SK-N-SH (cell line): ENCODE results near the gene STAC.

Experiments used
- EP300 ChIP-seq, 2 experiments: IDR thresholded peaks; 2 replicates each; pipeline versions ENCODE4 v1.4.0 to v1.6.1; 2012; ENCODE audit warnings: borderline replicate concordance in 1 of 2, low read depth in 1 of 2, low read length in 1 of 2
- RCOR1 ChIP-seq: fragments of 150-350 bp; IDR thresholded peaks from 2 replicates; pipeline ENCODE4 v1.6.1; 2017; ENCODE audit warnings: antibody characterized with exemption, low read length

- TF ChIP-seq EP300 (IDR thresholded peaks at IDR 0.05; ENCODE audit: borderline replicate concordance in 1 of 2, low read depth in 1 of 2, low read length in 1 of 2) (no peak), RCOR1 (no peak)
These were observed 139.4 kb downstream of the STAC start for GRCh38 chr3:36519682-36520081.
